Measurements from ENCODE around the gene CFHR4.
A peak's percentile ranks its signal among the peaks of the same experiment; 100 is the strongest.

CFHR4 gene

GRCh38 chr1:196860323-196860884 lies 27.4 kb upstream of the CFHR4 start:
- POLR2A ChIA-PET: no interaction called here

GRCh38 chr1:196861429-196861828 lies 26.4 kb upstream of the CFHR4 start:
- Histone ChIP-seq H3K9me3 (ENCODE audit: control insufficient read depth, insufficient read depth, low read depth, low read length) (no peaks in the 10 kb centered on the region), H3K36me3 (ENCODE audit: control insufficient read depth in 2 of 2, insufficient read depth in 1 of 2, low read length in 2 of 2) (no peaks in the 10 kb centered on the region), H3K4me3 (ENCODE audit: low read depth, low read length) (no peak overlapping the region), H3K4me1 (ENCODE audit: control insufficient read depth, insufficient read depth, low read length) (no peaks in the 10 kb centered on the region), H3K27ac (ENCODE audit: extremely low read depth, low read depth, low read length) (no peak overlapping the region)
- CTCF ChIA-PET: interaction anchor here (0.5 kb wide), 1 partner anchor 128 kb away, joined by 3 read pairs; no protein-coding TSS in a partner anchor
- TF ChIP-seq ZIC2 (tag by site-specific recombination; IDR thresholded peaks at IDR 0.05) (no peak), SETDB1 (IDR thresholded peaks at IDR 0.05; ENCODE audit: insufficient read length, low read length) (no peak), ZNF596 (tag by site-specific recombination; IDR thresholded peaks at IDR 0.05) (no peak), ZNF704 (tag by site-specific recombination; IDR thresholded peaks at IDR 0.05) (no peak), ZNF175 (tag by site-specific recombination; IDR thresholded peaks at IDR 0.05) (no peak), SP2 (tag by site-specific recombination; IDR thresholded peaks at IDR 0.05) (no peak), ZBTB48 (tag by site-specific recombination; IDR thresholded peaks at IDR 0.05) (no peak), ZNF792 (tag by site-specific recombination; IDR thresholded peaks at IDR 0.05) (no peak), ZBTB21 (tag by site-specific recombination; IDR thresholded peaks at IDR 0.05) (no peak), ZSCAN5A (tag by site-specific recombination; IDR thresholded peaks at IDR 0.05) (no peak), ZNF266 (tag by site-specific recombination; IDR thresholded peaks at IDR 0.05; ENCODE audit: low read depth) (no peak), ZNF776 (tag by site-specific recombination; IDR thresholded peaks at IDR 0.05; ENCODE audit: borderline replicate concordance) (no peak), ZNF623 (tag by site-specific recombination; IDR thresholded peaks at IDR 0.05) (no peak), ZNF544 (tag by site-specific recombination; IDR thresholded peaks at IDR 0.05) (no peak), ZNF394 (tag by site-specific recombination; IDR thresholded peaks at IDR 0.05; ENCODE audit: borderline replicate concordance) (no peak), ZNF768 (tag by site-specific recombination; IDR thresholded peaks at IDR 0.05) (no peak)
- POLR2A ChIA-PET: no interaction called here

More at GRCh38 chr1:196860323-196860884, 27.4 kb upstream of the CFHR4 start:
- Histone ChIP-seq H3K4me3 (ENCODE audit: low read depth, low read length) (no peak overlapping the region), H3K9me3 (ENCODE audit: control insufficient read depth, insufficient read depth, low read depth, low read length) (no peaks in the 10 kb centered on the region), H3K27ac (ENCODE audit: extremely low read depth, low read depth, low read length) (no peak overlapping the region), H3K36me3 (ENCODE audit: control insufficient read depth in 2 of 2, insufficient read depth in 1 of 2, low read length in 2 of 2) (no peaks in the 10 kb centered on the region), H3K4me1 (ENCODE audit: control insufficient read depth, insufficient read depth, low read length) (no peaks in the 10 kb centered on the region)
- TF ChIP-seq ZNF366 (tag by site-specific recombination; conservative IDR thresholded peaks at IDR 0.05) (peak; percentile 77), PRDM1 (tag by site-specific recombination; IDR thresholded peaks at IDR 0.05) (peak; percentile 85), ZNF692 (tag by site-specific recombination; IDR thresholded peaks at IDR 0.05) (no peak)
- CTCF ChIA-PET: interaction anchor here (0.7 kb wide), 1 partner anchor 16 kb away, joined by 3 read pairs; no protein-coding TSS in a partner anchor

GRCh38 chr1:196866974-196867373 lies 20.9 kb upstream of the CFHR4 start:
- Histone ChIP-seq H3K4me3 (ENCODE audit: low read depth, low read length) (no peak overlapping the region), H3K4me1 (ENCODE audit: control insufficient read depth, insufficient read depth, low read length) (no peaks in the 10 kb centered on the region), H3K9me3 (ENCODE audit: control insufficient read depth, insufficient read depth, low read depth, low read length) (no peaks in the 10 kb centered on the region), H3K27ac (ENCODE audit: extremely low read depth, low read depth, low read length) (no peak overlapping the region), H3K36me3 (ENCODE audit: control insufficient read depth in 2 of 2, insufficient read depth in 1 of 2, low read length in 2 of 2) (no peaks in the 10 kb centered on the region)
- TF ChIP-seq ZNF785 (tag by site-specific recombination; IDR thresholded peaks at IDR 0.05) (no peak), ZNF473 (tag by site-specific recombination; IDR thresholded peaks at IDR 0.05) (no peak), ZNF664 (tag by site-specific recombination; IDR thresholded peaks at IDR 0.05) (no peak), ZNF843 (tag by site-specific recombination; IDR thresholded peaks at IDR 0.05) (no peak), ZBTB11 (tag by site-specific recombination; conservative IDR thresholded peaks at IDR 0.05; ENCODE audit: low read depth) (no peak), SP3 (tag by site-specific recombination; IDR thresholded peaks at IDR 0.05) (no peak), PRDM1 (tag by site-specific recombination; IDR thresholded peaks at IDR 0.05) (no peak)
- CTCF ChIA-PET: no interaction called here
- POLR2A ChIA-PET: no interaction called here

All from HEK293 (cell line).